22Rv1 (cell line): Measurements from ENCODE around the gene CBX6.

ENCODE experiments used
- H3K27ac ChIP-seq: fragments of 450-650 bp; 2 replicates; pipeline ENCODE4 v1.5.1; 2017
- CTCF ChIP-seq: fragments of 450-650 bp; IDR thresholded peaks from 2 replicates; pipeline ENCODE4 v1.5.1; 2017; ENCODE audit warnings: mild to moderate bottlenecking
- ZFX ChIP-seq: fragments of 450-650 bp; IDR thresholded peaks from 2 replicates; pipeline ENCODE4 v1.6.1; 2017; ENCODE audit warnings: antibody characterized with exemption, borderline replicate concordance

The CBX6 gene

GRCh38 chr22:38828616-38829205 is 43.3 kb downstream of the CBX6 start:
- no peak for TF ChIP-seq CTCF
- TF ChIP-seq ZFX, result no peak
- no peak overlapping the region for H3K27ac ChIP-seq

GRCh38 chr22:38828191-38828590 is 43.8 kb downstream of the CBX6 start:
- TF ChIP-seq CTCF, result no peak
- TF ChIP-seq ZFX, result no peak
- no peak overlapping the region for H3K27ac ChIP-seq

- no peak for TF ChIP-seq CTCF
- no peak for TF ChIP-seq ZFX
- no peak overlapping the region for H3K27ac ChIP-seq
These were observed 44.5 kb downstream of the CBX6 start for GRCh38 chr22:38827510-38827909.

GRCh38 chr22:38826801-38827200 is 45.2 kb downstream of the CBX6 start:
- TF ChIP-seq ZFX (no peak), CTCF (no peak)
- no peak overlapping the region for H3K27ac ChIP-seq

GRCh38 chr22:38826386-38826785 is 45.6 kb downstream of the CBX6 start:
- TF ChIP-seq CTCF (no peak), ZFX (no peak)
- no peak overlapping the region for H3K27ac ChIP-seq

- H3K27ac ChIP-seq, result no peak overlapping the region
- TF ChIP-seq ZFX (no peak), CTCF (no peak)
These were observed 47.4 kb downstream of the CBX6 start for GRCh38 chr22:38824585-38824984.

GRCh38 chr22:38823637-38824036 is 48.4 kb downstream of the CBX6 start:
- no peak overlapping the region for H3K27ac ChIP-seq
- TF ChIP-seq ZFX (no peak), CTCF (no peak)
